Neural cell (in vitro differentiated cells): Measurements from ENCODE around the gene MAGEC2. TPM values are rescaled to one million over a fixed set of nuclear protein-coding genes. Genes with fewer than 3 reads are reported as not detected.

Experiments used
- H2AFZ ChIP-seq: fragments of 200-600, 300-800 bp; sonication (generic), shearing (Covaris generic); 2 replicates; pipeline ENCODE4 v1.6.0; 2014; ENCODE audit warnings: low read depth, mild to moderate bottlenecking, antibody characterized with exemption, low read length, moderate library complexity
- H3F3A ChIP-seq: fragments of 200-600 bp; shearing (Covaris generic); 2 replicates; pipeline ENCODE4 v1.6.1; 2016; ENCODE audit warnings: mild to moderate bottlenecking, moderate library complexity, mixed read lengths, antibody characterized with exemption, low read length; ENCODE audit not compliant: insufficient read depth, poor library complexity, severe bottlenecking
- H3K27ac ChIP-seq: fragments of 200-600, 300-800 bp; sonication (generic), shearing (Covaris generic); 2 replicates; pipeline ENCODE4 v1.5.1; 2014; ENCODE audit warnings: mild to moderate bottlenecking, low read length, moderate library complexity
- H3K27me3 ChIP-seq: fragments of 300-800, 200-600 bp; sonication (generic), shearing (Covaris generic); 2 replicates; pipeline ENCODE4 v1.6.0; 2014; ENCODE audit warnings: mild to moderate bottlenecking, low read depth, low read length, moderate library complexity; ENCODE audit not compliant: insufficient read depth
- H3K36me3 ChIP-seq: fragments of 300-800, 200-600 bp; sonication (generic), shearing (Covaris generic); 2 replicates; pipeline ENCODE4 v1.5.1; 2014; ENCODE audit warnings: mild to moderate bottlenecking, antibody characterized with exemption, low read length, moderate library complexity; ENCODE audit not compliant: insufficient read depth
- H3K4me2 ChIP-seq: fragments of 300-800, 200-600 bp; sonication (generic), shearing (Covaris generic); 2 replicates; pipeline ENCODE4 v1.6.0; 2014; ENCODE audit warnings: mild to moderate bottlenecking, low read length
- H3K4me3 ChIP-seq: fragments of 300-800, 200-600 bp; sonication (generic), shearing (Covaris generic); 2 replicates; pipeline ENCODE4 v1.5.1; 2014; ENCODE audit warnings: mild to moderate bottlenecking, low read length, moderate library complexity
- H3K79me2 ChIP-seq: fragments of 200-600 bp; shearing (Covaris generic); replicated peaks from 2 replicates; pipeline ENCODE4 v1.6.0; 2014; ENCODE audit warnings: mild to moderate bottlenecking, low read length, moderate library complexity; ENCODE audit not compliant: insufficient read depth
- H3K9ac ChIP-seq: fragments of 300-800, 200-600 bp; sonication (generic), shearing (Covaris generic); 2 replicates; pipeline ENCODE4 v1.6.1; 2016; ENCODE audit warnings: mild to moderate bottlenecking, low read length, mixed read lengths
- H3K9me2 ChIP-seq: fragments of 200-600 bp; shearing (Covaris generic); 2 replicates; pipeline ENCODE4 v1.6.1; 2016; ENCODE audit warnings: mild to moderate bottlenecking, low read length, mixed read lengths; ENCODE audit not compliant: insufficient read depth
- H3K9me3 ChIP-seq: fragments of 200-600, 300-800 bp; sonication (generic), shearing (Covaris generic); 2 replicates; pipeline ENCODE4 v1.6.1; 2016; ENCODE audit warnings: mild to moderate bottlenecking, mixed run types, low read length, moderate library complexity, mixed read lengths
- H4K20me1 ChIP-seq: fragments of 200-600 bp; shearing (Covaris generic); 2 replicates; pipeline ENCODE4 v1.6.1; 2016; ENCODE audit warnings: mild to moderate bottlenecking, mixed run types; ENCODE audit not compliant: insufficient read depth
- EP300 ChIP-seq: fragments of 450-650 bp; conservative IDR thresholded peaks from 2 replicates; pipeline ENCODE4 v1.6.1; 2014; ENCODE audit warnings: antibody characterized with exemption, mild to moderate bottlenecking, moderate library complexity; ENCODE audit not compliant: poor library complexity, severe bottlenecking
- EZH2 ChIP-seq: fragments of 200-600, 300-800 bp; shearing (Covaris generic), sonication (generic); IDR thresholded peaks from 2 replicates; pipeline ENCODE4 v1.6.1; 2014; ENCODE audit warnings: antibody characterized with exemption, low read length, borderline replicate concordance, mild to moderate bottlenecking; ENCODE audit not compliant: insufficient read depth, poor library complexity, severe bottlenecking
- MXI1 ChIP-seq: fragments of 450-650 bp; conservative IDR thresholded peaks from 2 replicates; pipeline ENCODE4 v1.6.1; 2014; ENCODE audit warnings: antibody characterized with exemption, mild to moderate bottlenecking; ENCODE audit not compliant: poor library complexity, severe bottlenecking
- POLR2AphosphoS5 ChIP-seq: IDR thresholded peaks from 2 replicates; pipeline ENCODE4 v1.6.1; 2012
- RAD21 ChIP-seq: fragments of 450-650 bp; conservative IDR thresholded peaks from 2 replicates; pipeline ENCODE4 v1.6.1; 2014; ENCODE audit warnings: antibody characterized with exemption, mild to moderate bottlenecking, moderate library complexity
- SMC3 ChIP-seq: fragments of 450-650 bp; conservative IDR thresholded peaks from 2 replicates; pipeline ENCODE4 v1.6.1; 2014; ENCODE audit warnings: antibody characterized with exemption, mild to moderate bottlenecking, moderate library complexity; ENCODE audit not compliant: poor library complexity
- TAF1 ChIP-seq: IDR thresholded peaks from 2 replicates; pipeline ENCODE4 v1.6.1; 2012; ENCODE audit warnings: low read depth
- polyA plus RNA-seq: library from polyadenylated mRNA; depleted of rRNA; stranded (reverse); fragments of >200 nt; gene quantifications from 2 replicates; pipeline ENCODE4 v1.2.3, GENCODE V29; 2014
- TF ChIP-seq, protein P1 (sequence below): fragments of 450-650 bp; IDR thresholded peaks from 2 replicates; pipeline ENCODE4 v1.5.1; 2014; ENCODE audit warnings: antibody characterized with exemption, mild to moderate bottlenecking, moderate library complexity; ENCODE audit not compliant: poor library complexity, severe bottlenecking
- TF ChIP-seq, protein P2 (sequence below): IDR thresholded peaks from 2 replicates; pipeline ENCODE4 v1.6.1; 2012; ENCODE audit warnings: borderline replicate concordance

Gene MAGEC2
- polyA plus RNA-seq, 1 donor from 2014 or later, result not detected

DNA sequence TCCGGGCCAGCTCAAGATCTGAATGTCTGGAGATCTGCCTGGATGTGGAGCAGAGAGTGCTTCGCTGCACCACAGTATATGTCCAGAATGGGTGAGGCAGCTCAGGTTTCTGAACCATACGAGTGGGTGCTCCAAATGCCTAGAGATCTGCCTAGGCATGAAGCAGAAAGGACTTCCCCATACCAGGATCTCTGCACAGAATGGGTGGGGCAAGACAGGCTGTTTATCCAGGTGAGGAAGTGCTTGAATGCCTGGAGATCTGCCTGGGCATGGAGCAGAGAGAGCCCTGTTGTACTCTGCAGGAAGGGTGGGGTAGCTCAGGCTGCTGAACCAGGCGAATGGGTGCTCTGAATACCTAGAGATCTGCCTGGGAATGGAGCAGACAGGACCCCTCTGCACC lies 45.4 kb upstream of the MAGEC2 start:
- H3F3A ChIP-seq, result no peaks in the 10 kb centered on the region
- H3K9me3 ChIP-seq, result no peaks in the 10 kb centered on the region
- H3K79me2 ChIP-seq, result no peaks in the 10 kb centered on the region
- no peaks in the 10 kb centered on the region for H3K9me2 ChIP-seq
- no peak overlapping the region for H3K4me2 ChIP-seq
- H3K9ac ChIP-seq, result no peak overlapping the region
- H3K36me3 ChIP-seq, result no peaks in the 10 kb centered on the region
- no peak overlapping the region for H3K4me3 ChIP-seq
- no peak overlapping the region for H3K27ac ChIP-seq
- no peaks in the 10 kb centered on the region for H3K27me3 ChIP-seq
- TF ChIP-seq, protein P1, sequence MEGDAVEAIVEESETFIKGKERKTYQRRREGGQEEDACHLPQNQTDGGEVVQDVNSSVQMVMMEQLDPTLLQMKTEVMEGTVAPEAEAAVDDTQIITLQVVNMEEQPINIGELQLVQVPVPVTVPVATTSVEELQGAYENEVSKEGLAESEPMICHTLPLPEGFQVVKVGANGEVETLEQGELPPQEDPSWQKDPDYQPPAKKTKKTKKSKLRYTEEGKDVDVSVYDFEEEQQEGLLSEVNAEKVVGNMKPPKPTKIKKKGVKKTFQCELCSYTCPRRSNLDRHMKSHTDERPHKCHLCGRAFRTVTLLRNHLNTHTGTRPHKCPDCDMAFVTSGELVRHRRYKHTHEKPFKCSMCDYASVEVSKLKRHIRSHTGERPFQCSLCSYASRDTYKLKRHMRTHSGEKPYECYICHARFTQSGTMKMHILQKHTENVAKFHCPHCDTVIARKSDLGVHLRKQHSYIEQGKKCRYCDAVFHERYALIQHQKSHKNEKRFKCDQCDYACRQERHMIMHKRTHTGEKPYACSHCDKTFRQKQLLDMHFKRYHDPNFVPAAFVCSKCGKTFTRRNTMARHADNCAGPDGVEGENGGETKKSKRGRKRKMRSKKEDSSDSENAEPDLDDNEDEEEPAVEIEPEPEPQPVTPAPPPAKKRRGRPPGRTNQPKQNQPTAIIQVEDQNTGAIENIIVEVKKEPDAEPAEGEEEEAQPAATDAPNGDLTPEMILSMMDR, result no peak
- TF ChIP-seq POLR2AphosphoS5 (no peak), EZH2 (no peak), SMC3 (no peak), EP300 (no peak), TAF1 (no peak), MXI1 (no peak), RAD21 (no peak)
- TF ChIP-seq, protein P2, sequence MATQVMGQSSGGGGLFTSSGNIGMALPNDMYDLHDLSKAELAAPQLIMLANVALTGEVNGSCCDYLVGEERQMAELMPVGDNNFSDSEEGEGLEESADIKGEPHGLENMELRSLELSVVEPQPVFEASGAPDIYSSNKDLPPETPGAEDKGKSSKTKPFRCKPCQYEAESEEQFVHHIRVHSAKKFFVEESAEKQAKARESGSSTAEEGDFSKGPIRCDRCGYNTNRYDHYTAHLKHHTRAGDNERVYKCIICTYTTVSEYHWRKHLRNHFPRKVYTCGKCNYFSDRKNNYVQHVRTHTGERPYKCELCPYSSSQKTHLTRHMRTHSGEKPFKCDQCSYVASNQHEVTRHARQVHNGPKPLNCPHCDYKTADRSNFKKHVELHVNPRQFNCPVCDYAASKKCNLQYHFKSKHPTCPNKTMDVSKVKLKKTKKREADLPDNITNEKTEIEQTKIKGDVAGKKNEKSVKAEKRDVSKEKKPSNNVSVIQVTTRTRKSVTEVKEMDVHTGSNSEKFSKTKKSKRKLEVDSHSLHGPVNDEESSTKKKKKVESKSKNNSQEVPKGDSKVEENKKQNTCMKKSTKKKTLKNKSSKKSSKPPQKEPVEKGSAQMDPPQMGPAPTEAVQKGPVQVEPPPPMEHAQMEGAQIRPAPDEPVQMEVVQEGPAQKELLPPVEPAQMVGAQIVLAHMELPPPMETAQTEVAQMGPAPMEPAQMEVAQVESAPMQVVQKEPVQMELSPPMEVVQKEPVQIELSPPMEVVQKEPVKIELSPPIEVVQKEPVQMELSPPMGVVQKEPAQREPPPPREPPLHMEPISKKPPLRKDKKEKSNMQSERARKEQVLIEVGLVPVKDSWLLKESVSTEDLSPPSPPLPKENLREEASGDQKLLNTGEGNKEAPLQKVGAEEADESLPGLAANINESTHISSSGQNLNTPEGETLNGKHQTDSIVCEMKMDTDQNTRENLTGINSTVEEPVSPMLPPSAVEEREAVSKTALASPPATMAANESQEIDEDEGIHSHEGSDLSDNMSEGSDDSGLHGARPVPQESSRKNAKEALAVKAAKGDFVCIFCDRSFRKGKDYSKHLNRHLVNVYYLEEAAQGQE, result no peak
- H4K20me1 ChIP-seq, result no peaks in the 10 kb centered on the region
- H2AFZ ChIP-seq, result no peak overlapping the region

DNA sequence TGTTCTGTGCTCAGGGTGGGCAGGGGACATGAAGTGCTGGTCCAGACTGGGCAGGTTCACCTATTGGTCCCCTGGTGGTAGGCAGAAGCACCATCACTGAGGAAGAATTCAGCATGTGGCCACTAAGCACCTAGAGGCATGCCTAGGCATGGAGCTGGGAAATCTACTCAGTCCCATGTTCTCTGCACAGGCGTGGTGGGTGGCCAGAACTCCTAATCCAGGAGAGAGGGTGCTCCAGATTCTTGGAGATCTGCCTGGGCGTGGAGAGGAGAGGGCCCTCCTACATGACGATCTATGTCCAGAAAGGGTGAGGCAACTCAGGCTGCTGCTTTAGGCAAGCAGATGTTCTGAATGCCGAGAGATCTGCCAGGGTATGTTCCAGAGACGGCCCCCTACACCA lies 44.6 kb upstream of the MAGEC2 start:
- Histone ChIP-seq H3K4me2 (no peak overlapping the region), H3K79me2 (no peaks in the 10 kb centered on the region), H3K36me3 (no peaks in the 10 kb centered on the region), H3K27ac (no peak overlapping the region), H3K9me2 (no peaks in the 10 kb centered on the region), H2AFZ (no peak overlapping the region), H3K9ac (no peak overlapping the region), H3K4me3 (no peak overlapping the region), H4K20me1 (no peaks in the 10 kb centered on the region), H3K27me3 (no peaks in the 10 kb centered on the region), H3F3A (no peaks in the 10 kb centered on the region), H3K9me3 (no peaks in the 10 kb centered on the region)
- TF ChIP-seq EZH2 (no peak), EP300 (no peak), SMC3 (no peak), RAD21 (no peak), MXI1 (no peak), POLR2AphosphoS5 (no peak), TAF1 (no peak)
- TF ChIP-seq, protein P2, result no peak
- TF ChIP-seq, protein P1, result no peak
